Non-pigmented ciliary epithelial cell (primary cell): ENCODE measurements around the gene PFKP.
"Not testable (repeated sequence)": the region's sequence is repeated elsewhere in the genome, so short reads cannot be mapped to it uniquely, and the experiment has no call there.

Source experiments
- DNase-seq: peaks from one replicate; pipeline ENCODE4 v3.0.0-alpha.2; 2010; ENCODE audit warnings: low read depth

The PFKP gene

DNA sequence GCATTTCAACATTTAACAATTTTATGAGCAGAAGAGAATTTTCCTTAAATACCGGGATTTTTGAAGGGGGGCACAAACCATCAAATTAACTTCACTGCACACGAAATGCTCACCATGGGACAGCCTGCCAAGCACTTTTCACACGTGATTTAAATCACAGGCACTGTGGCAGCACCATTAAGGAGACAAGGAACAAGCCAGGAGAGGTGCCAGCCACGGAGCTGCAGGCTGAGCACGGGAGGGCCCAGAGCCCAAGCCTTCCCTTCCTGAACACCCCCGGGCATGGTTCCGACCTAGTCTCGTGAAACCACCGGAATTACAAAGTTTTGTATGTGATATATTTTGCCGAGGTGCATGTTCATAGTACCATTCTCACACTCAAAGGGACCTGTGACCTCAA is 91.8 kb downstream of the PFKP start:
- DNase-seq: no peak

- no peak for DNase-seq
Observed at GRCh38 chr10:3162533-3162932, 95.2 kb downstream of the PFKP start.

- no peak for DNase-seq
Observed at GRCh38 chr10:3163879-3164278, 96.5 kb downstream of the PFKP start.

DNA sequence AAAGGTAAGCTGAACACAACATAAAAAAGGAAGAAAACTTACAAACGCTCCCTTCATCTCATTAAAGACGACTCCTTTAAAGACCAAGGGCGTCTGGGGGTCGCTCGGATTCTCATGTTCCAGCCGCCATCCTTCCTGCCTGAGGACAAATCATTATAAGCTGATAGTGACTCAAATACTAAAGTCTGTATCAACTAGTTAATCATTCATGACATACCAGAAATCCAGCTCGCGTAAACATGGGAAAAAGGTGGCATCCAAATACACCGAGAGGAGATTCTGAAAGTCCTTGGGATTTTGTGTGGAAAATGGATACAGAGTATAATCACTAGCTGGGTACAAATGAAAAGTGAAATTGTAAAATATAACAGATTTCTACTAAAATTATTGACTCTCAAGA is 97.8 kb downstream of the PFKP start:
- no peak for DNase-seq

- DNase-seq: no peak
Observed at GRCh38 chr10:3166496-3167290, 99.3 kb downstream of the PFKP start.

DNA sequence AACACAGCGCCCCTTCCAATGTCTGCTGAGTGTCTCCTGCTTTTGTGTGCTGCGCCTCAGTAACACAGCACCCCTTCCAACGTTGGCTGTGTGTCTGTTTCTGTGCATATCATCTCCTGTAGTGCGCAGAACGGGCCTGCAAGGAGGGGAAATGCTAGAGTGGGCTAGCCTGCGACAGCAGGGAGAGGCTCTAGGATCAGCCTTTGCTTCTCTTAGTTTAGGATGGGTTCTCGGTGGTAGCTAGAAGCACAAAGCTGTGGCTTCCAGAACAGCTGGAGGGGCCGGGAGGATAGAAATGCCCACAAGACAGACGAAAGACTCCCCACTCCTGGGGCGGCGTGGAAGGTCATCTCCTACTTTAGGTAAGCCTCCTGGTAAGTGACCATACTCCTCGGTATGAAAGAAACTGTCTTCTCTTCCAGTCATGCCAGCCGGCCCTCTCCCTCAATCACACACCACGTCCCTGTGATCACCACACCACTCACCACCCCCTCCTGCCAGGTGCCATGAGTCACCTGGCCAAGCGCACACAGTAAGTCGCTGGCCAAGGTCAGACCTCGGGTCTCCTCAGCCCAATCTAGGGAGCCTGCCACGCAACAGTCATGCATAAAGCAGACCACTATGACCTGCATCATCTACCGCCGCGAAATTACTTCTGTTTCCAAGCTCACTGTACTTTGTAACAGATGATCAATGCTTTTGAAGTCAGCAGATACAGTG is 100.4 kb downstream of the PFKP start:
- DNase-seq: no peak

DNA sequence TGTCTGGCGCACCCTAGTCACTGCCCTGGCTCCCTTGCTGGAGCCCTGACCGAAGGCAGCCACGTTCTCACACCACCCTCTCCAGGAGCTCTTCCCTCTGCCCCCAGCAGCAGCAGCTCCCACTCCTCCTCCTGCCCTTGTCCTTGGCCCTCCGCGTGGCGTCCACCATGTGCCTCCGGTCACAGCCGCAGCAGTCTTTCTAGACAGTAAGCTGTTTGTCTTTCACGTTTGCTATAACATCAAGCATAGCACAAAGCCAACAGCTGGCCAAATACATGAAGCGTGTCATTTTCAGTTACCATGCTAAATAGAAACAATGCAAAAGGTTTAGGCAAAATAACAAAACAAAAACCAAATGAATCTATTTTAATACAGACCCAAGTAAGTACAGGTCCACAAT is 101.9 kb downstream of the PFKP start:
- DNase-seq: no peak

DNA sequence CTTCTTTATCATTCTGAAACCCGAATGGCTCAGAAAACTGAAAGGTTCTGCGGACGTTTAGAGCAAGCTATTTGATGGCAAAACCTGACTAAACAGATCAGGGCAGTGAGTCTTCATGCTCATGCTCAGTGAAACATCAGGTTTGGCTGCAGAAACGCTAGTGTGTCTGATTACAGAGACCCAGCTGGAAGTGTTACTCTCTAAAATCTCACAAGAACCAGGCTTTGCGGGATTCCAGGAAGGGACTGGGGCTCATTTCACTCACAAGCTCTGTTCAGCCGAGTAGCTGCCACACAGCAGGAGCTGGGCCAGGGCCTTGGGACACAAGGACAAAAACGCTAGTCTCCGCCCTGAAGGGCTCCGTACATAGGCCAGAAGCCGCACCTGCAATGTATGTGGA is 102.3 kb downstream of the PFKP start:
- no peak for DNase-seq

DNA sequence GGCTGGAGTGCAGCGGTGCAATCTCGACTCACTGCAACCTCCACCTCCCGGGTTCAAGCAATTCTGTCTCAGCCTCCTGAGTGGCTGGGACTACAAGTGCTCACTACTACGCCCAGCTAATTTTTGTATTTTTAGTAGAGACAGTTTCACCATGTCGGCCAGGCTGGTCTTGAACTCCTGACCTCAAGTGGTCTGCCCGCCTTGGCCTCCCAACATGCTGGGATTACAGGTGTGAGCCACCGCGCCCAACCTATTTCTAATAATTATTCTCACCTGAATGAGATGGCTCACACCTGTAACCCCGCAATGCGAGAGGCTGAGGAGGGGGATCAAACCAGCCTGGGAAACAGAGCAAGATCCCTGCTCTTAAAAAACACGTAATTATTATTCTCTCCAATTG is 104.1 kb downstream of the PFKP start:
- DNase-seq: not testable (repeated sequence)

GRCh38 chr10:3172081-3172445 is 104.7 kb downstream of the PFKP start:
- DNase-seq: peak; percentile 42

DNA sequence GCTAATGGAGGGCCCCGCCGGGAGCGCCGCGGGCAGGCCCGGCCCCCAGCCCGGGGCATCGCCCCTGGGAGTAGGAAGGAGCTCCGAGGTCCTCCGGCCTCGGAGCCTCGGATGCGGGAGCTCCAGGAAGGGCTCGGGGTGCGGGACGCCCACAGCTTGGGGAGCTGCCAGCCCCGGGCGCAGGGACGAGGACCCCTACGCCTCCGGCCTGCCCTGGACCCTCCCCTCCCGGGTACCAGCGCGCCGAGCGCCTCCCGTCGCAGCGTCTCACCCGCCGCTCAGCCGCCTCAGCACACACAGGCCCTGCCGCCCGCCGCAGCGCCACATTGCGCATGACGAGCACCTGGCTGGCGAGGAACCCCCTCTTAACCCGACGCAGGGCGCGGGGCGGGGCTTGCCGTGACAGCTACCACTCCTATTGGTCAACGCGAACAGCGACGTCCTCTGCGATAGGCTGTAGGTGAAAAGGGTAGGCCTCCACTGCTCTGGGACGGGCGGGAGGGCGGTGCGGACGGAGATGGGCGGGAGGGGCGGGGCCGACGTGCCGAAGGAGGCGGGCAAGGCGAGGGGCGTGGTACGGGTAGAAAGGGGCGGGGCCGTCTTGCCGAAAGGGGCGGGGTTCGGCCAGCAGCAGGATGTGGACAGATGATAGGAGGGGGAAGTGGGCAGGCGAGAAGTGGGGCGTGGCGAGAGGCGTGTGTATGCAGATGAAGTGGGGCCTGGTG is 105.3 kb downstream of the PFKP start, which contains the start of gene PITRM1:
PITRM1 (minus strand) TSS at position 337 of the 725 bp plus-strand sequence; CDS start at position 327, 10 bp downstream.
- DNase-seq: peak; percentile 94

DNA sequence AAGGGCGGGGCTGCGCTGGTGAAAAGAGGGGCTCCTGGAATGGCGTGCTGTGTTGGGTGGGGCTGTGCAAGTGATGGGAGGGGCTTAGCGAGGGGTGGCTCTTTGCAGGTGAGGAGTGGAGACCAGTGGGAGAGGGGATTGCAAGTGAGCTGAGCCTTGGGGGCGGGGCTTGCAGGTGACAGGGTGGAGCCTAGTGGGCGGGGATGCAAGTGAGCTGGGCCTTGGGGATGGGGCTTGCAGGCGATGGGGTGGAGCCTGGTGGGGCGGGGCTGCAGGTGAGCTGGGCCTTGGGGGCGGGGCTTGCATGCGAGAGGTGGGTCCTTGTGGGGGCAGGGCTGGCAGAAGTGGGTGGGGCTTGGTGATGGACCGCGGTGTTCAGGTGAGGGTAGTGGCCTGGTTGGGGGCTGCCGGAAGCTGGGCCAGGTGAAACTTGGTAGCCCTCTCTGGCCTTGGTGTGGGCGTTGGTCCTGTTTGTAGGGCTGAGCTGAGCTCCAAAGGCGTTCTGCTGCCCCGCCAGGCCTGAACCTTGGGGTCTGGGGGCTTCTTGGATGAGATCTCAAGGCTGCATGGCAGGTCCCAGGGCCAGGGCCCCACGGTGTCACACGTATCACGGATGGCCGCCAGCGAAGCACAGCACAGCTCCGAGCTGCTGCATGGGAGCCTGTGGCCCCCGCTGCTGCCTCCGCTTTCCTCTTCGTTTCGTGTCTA is 106.0 kb downstream of the PFKP start:
- DNase-seq: no peak

DNA sequence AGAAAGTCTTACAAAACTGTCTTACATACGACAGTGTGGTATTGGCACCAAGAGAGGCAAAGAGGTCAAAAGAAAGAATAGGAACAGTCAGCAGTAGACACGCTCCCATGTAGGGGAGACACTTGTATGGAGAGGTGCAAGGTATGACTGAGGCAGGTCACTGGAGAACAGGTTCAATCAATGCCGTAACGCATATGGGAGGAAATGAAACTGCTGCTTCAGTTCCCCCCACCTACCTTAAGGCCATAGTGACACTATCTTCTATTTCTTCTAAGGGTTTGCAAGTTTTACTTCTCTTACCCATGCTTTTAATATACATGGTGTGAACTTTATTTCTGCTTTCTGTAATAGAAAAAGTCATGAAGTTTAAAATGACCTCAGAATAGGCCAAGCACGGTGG is 110.7 kb downstream of the PFKP start:
- DNase-seq: no peak

- no peak for DNase-seq
Observed at GRCh38 chr10:3179174-3179573, 111.8 kb downstream of the PFKP start.

- DNase-seq: no peak
Observed at GRCh38 chr10:3180355-3181025, 113.1 kb downstream of the PFKP start.

GRCh38 chr10:3185386-3185785 is 118.0 kb downstream of the PFKP start:
- no peak for DNase-seq

DNA sequence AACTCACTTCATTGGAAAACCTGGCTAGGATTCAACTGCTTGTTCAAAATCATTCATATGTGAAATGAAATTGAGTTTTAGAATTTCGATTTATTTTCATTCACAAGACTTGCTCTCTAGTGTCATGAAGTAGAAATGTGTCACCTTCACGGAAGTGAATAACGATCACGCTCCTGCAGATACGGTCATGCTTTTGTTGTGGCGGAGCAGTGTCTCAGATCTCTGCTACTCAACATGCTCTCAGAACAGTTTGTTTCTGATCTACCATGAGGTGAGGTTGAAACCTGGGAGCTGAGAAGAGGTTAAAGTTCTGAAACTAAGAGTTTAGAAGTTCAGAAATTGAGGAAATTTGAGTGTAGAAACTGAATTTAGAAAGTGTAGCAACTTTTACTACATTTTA is 119.0 kb downstream of the PFKP start:
- DNase-seq: no peak
